Heart left ventricle (tissue), 13 donors: ENCODE data around the gene CGB5.

ENCODE experiments used
- POLR2A ChIP-seq, 2 donors: fragments of 450-650 bp; IDR thresholded peaks; one replicate each; pipeline ENCODE4 v1.6.1; 2017; ENCODE audit warnings: antibody characterized with exemption in 2 of 2, mild to moderate bottlenecking in 2 of 2, moderate library complexity in 2 of 2
- TF ChIP-seq, protein P1 (sequence below), 12 donors: fragments of 200-600 bp; sonication (generic) in 4 of 12; IDR thresholded peaks; one replicate each; pipeline versions ENCODE4 v1.5.0 to v1.8.0; 2018 to 2022; ENCODE audit warnings: antibody characterized with exemption in 12 of 12, mild to moderate bottlenecking in 5 of 12
- donor health status: ischemic (EF 13 %, LVEDD 7.1; RV severe dilation, severe dysfunction).
- donor health status: DM: no; HTN: yes; CAD: no.
- donor health status: DM: no; HTN: no; CAD: no.
- donor health status: ischemic (EF 25% LVEDD 6.9; RV normal size, moderate dysfunction).
- donor health status: ischemic (EF 25% LVEDD 5.7; RV mildly dilated, moderate dysfunction).
- donor health status: ischemic (EF 35%, LVEDD 5.7; RV mildly dilated, moderate dysfunction).
- donor health status: nonischemic (EF 11% LVEDD 7.7; RV severe dilation, severe dysfunction).
- donor health status: DM: yes; HTN: yes; CAD: no.
- donor health status: PGD.
- donor health status: ischemic (EF 29% LVEDD 5.4; RV normal size, mild dysfunction).
- donor health status: nonischemic (EF 23%, LVEDD 6.1; RV moderate dilation, normal function).

DNA sequence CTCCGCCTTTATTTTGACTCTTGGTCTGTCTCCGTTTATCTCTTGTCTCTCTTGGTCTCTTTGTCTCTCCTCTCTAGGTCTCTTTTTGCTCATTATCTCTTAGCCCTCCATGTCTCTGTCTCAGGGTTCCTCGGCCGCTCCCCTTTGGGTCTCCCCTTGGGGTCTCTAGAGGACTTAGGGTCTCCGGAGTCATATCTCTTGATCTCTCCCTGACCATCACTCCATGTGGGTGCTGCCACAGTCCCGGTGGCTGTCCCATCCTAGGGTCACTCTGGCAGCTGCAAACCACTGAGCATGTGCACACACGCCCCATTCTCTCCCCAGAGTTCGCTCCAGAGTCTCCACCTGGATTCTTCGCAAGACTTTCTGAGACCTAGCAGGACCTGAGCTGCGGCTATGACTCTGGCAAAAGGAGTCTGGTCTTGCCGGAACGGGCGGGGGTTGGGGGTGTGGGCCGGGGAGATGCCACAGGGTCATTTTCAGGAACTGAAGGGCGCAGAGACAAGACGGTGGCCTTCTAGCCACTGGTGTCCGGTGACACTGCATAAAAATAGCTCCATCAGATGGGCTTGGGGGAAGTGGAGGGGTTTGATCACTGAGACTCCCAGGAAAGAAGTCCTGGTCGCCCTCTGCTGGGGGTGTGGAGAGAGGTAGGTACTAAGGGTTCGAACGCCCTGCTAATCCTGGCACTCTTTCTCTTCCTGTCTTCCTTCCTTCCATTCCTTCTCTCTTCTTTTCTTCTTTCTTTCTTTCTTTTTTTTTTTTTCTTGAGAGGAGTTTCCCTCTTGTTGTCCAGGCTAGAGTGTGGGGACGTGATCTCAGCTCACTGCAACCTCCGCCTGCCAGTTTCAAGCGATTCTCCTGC, 30.1 kb downstream of the CGB5 start:
- no peak for TF ChIP-seq POLR2A (IDR thresholded peaks at IDR 0.05)
- TF ChIP-seq, protein P1, sequence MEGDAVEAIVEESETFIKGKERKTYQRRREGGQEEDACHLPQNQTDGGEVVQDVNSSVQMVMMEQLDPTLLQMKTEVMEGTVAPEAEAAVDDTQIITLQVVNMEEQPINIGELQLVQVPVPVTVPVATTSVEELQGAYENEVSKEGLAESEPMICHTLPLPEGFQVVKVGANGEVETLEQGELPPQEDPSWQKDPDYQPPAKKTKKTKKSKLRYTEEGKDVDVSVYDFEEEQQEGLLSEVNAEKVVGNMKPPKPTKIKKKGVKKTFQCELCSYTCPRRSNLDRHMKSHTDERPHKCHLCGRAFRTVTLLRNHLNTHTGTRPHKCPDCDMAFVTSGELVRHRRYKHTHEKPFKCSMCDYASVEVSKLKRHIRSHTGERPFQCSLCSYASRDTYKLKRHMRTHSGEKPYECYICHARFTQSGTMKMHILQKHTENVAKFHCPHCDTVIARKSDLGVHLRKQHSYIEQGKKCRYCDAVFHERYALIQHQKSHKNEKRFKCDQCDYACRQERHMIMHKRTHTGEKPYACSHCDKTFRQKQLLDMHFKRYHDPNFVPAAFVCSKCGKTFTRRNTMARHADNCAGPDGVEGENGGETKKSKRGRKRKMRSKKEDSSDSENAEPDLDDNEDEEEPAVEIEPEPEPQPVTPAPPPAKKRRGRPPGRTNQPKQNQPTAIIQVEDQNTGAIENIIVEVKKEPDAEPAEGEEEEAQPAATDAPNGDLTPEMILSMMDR (IDR thresholded peaks at IDR 0.05) = peak in 2 of 12 donors; percentile 9 to 14
